Measurements from ENCODE around the gene ASTN2.

The ASTN2 gene

GRCh38 chr9:117363006-117363405, 51.9 kb downstream of the ASTN2 start:
- no peak for DNase-seq

GRCh38 chr9:117359910-117360309, 54.9 kb downstream of the ASTN2 start:
- no peak for DNase-seq

- no peak for DNase-seq
Measured at GRCh38 chr9:117355542-117355941, 59.3 kb downstream of the ASTN2 start.

- no peak for DNase-seq
Measured at GRCh38 chr9:117354997-117355396, 59.9 kb downstream of the ASTN2 start.

- DNase-seq: no peak
Measured at GRCh38 chr9:117354244-117354847, 60.5 kb downstream of the ASTN2 start.

GRCh38 chr9:117344892-117345660, 69.8 kb downstream of the ASTN2 start:
- DNase-seq: no peak

DNA sequence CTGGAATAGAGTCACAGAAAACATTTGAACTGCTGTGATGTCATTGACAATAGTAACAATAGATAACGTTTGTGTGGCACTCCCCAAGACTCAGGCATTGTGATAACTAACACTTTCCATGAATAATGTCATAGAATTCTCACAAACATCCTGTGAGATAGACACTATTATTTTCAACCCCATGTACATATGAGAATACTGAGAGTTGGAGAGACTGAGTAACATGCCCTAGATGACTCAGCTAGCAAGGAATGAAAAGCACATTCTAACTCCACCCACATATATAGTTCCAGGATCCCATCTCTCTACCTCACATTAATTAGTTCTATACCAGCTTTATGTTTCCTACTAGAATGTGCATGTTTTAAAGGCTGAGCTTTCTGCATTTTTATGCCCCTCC, 71.4 kb downstream of the ASTN2 start:
- no peak for DNase-seq

- no peak for DNase-seq
Measured at GRCh38 chr9:117341151-117341550, 73.7 kb downstream of the ASTN2 start.

DNA sequence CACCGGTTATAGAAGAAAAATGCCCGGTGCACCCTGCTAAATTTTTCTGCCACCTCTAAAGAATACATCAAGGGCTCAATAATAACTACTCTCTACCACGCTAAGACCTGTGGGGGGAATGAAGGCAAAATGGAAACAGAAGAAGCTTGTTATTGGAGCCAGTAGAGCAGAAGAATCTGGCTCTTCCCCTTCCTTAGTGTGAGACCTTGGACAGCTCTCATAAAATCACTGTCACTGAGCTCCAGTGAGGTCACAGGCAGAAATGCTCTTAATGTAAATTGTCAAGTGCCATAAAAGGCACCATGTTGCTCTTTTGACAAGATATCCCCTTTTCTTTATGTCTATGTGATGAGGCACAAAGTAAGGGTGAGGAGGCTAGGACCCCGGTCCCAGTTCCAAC, 74.4 kb downstream of the ASTN2 start:
- no peak for DNase-seq

DNA sequence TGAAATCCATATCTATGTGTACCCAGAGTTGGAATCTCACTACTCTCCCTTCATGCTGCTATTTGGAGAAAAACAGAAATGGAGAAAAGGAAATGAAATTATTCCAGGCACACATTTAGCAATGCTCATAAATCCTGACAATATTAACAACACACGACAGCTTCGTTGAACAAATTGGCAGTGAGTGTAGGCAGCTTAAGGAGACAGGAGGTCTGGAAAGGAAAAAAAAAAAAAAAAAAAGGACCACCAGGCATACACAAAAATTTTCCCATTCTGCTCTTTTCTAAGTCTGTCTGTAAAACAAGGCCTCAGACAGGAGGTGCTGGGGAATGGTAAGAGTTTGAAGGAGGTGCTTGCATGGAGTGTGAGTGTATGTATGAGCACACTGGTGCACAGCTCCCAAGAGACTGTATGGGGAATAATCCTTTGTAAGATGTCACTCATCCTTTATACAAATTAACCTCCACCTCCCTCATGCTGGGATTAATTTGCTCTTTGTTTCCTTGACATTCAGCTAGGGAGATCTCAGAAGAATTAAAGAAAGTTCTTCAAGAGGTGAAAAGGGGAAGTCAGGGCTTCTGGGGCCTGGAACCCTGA, 78.9 kb downstream of the ASTN2 start:
- DNase-seq: no peak

DNA sequence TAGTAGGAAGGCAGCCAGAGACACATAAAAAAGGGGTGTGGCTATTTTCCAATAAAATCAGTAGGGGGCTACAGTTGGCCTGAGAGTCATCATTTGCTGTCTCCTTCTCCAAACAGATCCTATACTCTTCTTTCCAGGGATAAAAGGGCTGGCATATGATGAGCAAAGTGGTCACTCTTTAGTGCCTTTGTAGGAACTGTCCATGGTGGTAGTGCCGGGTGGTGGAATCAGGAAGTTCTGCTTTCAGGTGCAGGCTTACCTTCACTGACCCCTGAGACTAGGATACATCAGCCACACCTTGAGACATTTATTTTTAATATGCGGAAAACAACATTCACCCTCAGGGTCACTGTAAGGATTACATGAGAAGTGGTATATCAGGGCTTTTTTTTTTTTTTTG, 80.8 kb downstream of the ASTN2 start:
- DNase-seq: no peak

DNA sequence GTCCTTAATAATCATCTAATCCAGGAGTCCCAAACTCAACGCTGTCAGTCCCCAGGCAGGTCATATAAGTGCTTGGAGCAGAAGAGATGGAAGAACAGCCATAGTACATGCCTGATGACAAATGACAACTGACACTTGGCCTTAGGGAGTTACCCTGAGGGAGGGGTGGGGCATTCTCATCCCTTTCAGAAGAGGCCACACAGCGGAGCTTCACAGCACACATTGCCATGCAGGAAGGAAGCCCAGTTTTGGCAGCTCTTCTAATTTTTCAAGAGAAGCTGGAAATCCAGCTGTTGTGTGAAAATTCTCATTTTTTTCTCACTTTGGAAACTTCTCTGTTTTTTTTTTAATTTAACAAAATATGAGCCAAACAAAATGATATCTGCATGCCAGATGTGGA, 89.0 kb downstream of the ASTN2 start:
- no peak for DNase-seq

- DNase-seq: no peak
Measured at GRCh38 chr9:117325110-117325731, 89.6 kb downstream of the ASTN2 start.

DNA sequence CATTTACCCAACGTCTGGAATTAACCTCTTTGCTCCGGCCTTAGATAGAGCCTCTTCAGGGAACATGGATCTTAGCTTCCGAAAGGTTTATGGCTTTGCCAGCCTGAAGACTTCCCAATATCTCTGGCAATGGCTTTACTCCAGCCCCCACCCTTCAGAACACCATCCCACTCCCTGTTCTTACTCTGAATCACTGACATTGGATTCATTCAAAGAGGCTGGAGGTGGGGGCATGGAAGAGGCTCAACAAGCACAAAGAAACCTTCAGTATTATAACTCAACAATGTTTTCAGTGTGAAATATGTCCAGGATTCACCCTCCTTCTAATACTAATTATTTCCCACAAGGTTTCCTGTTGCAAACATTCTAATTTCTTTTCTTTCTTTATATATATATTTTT, 91.5 kb downstream of the ASTN2 start:
- no peak for DNase-seq

GRCh38 chr9:117317192-117317591, 97.7 kb downstream of the ASTN2 start:
- no peak for DNase-seq

GRCh38 chr9:117315236-117315635, 99.6 kb downstream of the ASTN2 start:
- DNase-seq: no peak

DNA sequence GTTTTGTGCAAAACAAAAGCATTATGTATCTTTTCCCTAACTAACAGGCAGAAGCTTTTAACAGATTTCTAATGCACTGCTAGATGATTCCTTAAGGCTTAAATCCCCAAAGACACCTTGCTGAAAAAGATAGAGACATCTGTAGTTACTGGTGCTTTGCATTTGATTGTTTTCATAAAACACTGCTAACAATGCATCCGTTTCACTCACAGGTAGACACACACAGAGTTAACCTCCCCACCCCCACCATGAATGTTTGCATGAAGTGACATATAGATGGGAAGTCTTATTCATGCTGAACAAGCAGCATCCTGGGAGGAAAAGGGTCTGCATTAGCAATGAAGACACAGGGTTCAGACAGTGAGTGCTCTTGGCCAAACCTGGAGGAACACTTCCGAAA, 100.9 kb downstream of the ASTN2 start:
- DNase-seq: no peak

DNA sequence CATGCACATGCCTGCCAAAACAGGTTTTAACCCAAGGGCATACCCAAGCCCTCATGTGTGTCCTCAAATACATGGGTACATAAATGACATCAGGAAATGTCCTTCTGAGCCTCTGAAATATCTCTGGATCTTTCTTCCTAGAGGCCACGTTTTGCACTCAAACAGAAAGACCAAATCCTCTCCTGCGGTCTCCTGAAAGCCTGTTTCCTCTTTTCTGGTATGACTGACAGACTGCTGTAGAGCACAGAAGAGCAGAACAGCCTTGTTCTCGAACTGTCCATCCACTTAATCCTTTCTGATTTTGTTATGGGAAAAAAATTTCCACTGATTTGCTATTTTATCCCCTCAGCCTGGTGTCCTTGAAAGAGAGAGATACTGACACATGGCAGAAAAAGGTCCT, 107.2 kb downstream of the ASTN2 start:
- no peak for DNase-seq

DNA sequence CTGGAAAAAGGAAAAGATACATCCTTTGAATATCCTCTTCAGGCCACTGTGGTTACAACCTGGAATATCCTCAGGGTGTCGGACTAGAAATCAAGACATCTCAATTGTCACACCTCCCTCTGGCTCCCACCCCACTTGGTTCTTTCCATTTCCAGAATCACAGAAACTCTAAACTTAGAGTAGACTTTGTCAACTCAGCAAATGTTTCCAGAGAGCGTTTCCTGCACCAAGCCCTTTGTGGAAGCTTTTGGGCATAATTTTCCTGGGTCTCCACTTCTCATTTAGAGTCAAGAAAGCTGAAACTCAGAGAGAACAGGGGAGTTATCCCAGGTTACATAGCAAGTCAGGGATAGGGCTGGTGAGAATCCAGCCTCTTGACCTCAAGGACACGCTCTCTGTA, 108.8 kb downstream of the ASTN2 start:
- no peak for DNase-seq

GRCh38 chr9:117305454-117305853, 109.4 kb downstream of the ASTN2 start:
- DNase-seq: no peak

- no peak for DNase-seq
Measured at GRCh38 chr9:117304549-117304948, 110.3 kb downstream of the ASTN2 start.

DNA sequence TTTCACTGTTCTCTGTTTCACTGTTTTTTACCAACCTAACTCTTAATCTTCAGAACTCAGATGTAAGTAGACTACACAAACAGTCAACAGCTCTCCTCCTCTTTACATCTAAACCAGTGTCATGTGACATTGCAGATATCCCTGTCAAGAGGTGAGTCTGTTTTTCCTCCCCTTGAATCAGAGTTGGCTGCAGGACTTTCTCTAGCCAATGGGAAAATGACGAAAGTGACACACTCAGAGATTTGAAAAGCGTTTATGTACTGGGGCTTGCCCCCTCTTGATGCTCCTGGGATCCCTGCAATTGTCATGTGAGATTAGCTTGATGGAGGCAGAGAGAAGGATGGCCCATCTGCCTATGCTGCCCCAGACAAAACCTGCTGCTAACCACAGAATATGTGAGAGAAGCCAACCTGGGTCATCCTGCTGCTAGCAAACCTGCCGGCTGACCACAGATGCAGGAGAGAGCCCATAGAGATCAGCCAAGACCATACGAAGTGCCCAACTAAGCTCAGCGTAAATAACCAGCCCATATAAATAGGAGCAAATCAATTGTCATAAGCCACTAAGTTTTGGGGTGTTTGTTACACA, 111.1 kb downstream of the ASTN2 start:
- no peak for DNase-seq

DNA sequence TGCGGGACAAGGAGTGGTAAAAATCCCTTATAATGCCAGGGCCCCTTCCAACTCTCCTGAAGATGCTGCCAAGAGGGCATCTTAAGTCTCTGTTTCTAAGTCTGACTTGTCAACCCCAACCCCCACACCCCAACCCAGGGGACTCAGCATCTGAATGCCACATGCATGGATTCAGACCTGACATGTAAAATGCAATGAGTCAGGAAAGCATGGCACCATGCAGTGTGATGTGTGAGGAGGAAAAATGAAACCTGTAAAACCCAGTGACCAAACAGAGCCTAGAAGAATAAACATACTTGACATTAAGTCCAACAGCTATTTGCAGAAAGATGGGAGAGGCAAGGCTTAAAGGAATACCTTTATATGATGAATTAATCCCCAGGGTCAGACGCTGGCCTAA, 112.4 kb downstream of the ASTN2 start:
- no peak for DNase-seq

Data from stimulated activated CD4-positive, alpha-beta T cell treated with anti-CD3 and anti-CD28 coated beads, Interleukin-2, amount 100 ng/mL, for 24 hours (primary cell).